HL-60 (cell line): ENCODE results near the gene EPN2.

Source experiments
- DNase-seq, 2 experiments: peaks; one replicate each; pipeline ENCODE4 v3.0.0-alpha.2; 2010 to 2020; ENCODE audit warnings: low read depth in 1 of 2, low spot score in 1 of 2
- H3K27ac ChIP-seq: fragments of 250-450 bp; sonication (Bioruptor Pico); replicated peaks from 2 replicates; pipeline ENCODE4 v1.5.1; 2020; ENCODE audit warnings: mild to moderate bottlenecking, moderate library complexity
- H3K27me3 ChIP-seq: fragments of 250-450 bp; sonication (Bioruptor Pico); 2 replicates; pipeline ENCODE4 v1.5.1; 2021; ENCODE audit warnings: mild to moderate bottlenecking, moderate library complexity; ENCODE audit not compliant: insufficient read depth, poor library complexity, severe bottlenecking
- H3K4me3 ChIP-seq: replicated peaks from 2 replicates; pipeline ENCODE4 v1.5.1; 2011; ENCODE audit warnings: mild to moderate bottlenecking, control low read depth, low read length; ENCODE audit not compliant: insufficient read depth
- GABPA ChIP-seq: IDR thresholded peaks from 2 replicates; pipeline ENCODE4 v1.6.1; 2012; ENCODE audit warnings: low read depth
- POLR2AphosphoS5 ChIP-seq: IDR thresholded peaks from 2 replicates; pipeline ENCODE4 v1.6.1; 2012; ENCODE audit warnings: low read depth
- SPI1 ChIP-seq: IDR thresholded peaks from 2 replicates; pipeline ENCODE4 v1.6.1; 2012; ENCODE audit warnings: low read depth, mild to moderate bottlenecking, borderline replicate concordance
- TF ChIP-seq, protein P1 (sequence below): IDR thresholded peaks from 2 replicates; pipeline ENCODE4 v1.6.1; 2012; ENCODE audit warnings: low read depth; ENCODE audit not compliant: insufficient replicate concordance
- TF ChIP-seq, protein P2 (sequence below): IDR thresholded peaks from one replicate; pipeline ENCODE4 v1.5.1; 2011; ENCODE audit warnings: low read length, control low read depth, inconsistent platforms; ENCODE audit not compliant: insufficient read depth

EPN2 gene

DNA sequence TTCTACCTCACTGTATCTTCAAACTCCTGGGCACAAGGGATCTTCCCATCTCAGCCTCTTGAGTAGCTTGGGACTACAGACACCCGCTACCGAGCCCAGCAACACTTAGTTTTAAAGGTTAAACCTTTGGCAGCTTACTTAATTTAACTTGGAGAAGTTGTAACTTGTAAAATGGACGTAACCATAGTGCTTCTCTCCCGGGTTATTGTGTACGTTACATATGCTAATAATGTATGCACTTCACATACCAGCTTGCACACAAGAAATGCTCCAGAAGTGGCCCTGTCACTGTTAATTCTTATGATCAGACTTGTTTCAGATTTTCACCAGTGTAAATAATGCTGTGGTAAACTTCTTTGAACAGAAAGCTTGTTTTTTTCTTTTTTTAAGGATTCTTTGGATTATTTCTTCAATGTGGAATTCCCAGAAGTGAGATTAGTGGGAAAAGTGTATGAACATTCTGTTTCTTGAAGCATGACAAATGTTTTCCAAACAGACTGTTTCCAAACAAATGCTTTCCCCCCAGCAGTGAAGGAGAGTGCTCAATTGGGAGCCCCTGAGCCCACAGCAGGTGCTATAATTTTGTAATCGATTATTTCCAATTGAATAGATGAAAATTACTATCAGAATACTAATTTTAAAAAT lies 61.5 kb downstream of the EPN2 start:
- H3K4me3 ChIP-seq = no peak overlapping the region
- no peak for DNase-seq
- H3K27me3 ChIP-seq = no peaks in the 10 kb centered on the region
- no peak overlapping the region for H3K27ac ChIP-seq
- no peak for TF ChIP-seq SPI1
- TF ChIP-seq, protein P1, sequence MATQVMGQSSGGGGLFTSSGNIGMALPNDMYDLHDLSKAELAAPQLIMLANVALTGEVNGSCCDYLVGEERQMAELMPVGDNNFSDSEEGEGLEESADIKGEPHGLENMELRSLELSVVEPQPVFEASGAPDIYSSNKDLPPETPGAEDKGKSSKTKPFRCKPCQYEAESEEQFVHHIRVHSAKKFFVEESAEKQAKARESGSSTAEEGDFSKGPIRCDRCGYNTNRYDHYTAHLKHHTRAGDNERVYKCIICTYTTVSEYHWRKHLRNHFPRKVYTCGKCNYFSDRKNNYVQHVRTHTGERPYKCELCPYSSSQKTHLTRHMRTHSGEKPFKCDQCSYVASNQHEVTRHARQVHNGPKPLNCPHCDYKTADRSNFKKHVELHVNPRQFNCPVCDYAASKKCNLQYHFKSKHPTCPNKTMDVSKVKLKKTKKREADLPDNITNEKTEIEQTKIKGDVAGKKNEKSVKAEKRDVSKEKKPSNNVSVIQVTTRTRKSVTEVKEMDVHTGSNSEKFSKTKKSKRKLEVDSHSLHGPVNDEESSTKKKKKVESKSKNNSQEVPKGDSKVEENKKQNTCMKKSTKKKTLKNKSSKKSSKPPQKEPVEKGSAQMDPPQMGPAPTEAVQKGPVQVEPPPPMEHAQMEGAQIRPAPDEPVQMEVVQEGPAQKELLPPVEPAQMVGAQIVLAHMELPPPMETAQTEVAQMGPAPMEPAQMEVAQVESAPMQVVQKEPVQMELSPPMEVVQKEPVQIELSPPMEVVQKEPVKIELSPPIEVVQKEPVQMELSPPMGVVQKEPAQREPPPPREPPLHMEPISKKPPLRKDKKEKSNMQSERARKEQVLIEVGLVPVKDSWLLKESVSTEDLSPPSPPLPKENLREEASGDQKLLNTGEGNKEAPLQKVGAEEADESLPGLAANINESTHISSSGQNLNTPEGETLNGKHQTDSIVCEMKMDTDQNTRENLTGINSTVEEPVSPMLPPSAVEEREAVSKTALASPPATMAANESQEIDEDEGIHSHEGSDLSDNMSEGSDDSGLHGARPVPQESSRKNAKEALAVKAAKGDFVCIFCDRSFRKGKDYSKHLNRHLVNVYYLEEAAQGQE = no peak
- no peak for TF ChIP-seq POLR2AphosphoS5
- TF ChIP-seq GABPA = no peak
- TF ChIP-seq, protein P2, sequence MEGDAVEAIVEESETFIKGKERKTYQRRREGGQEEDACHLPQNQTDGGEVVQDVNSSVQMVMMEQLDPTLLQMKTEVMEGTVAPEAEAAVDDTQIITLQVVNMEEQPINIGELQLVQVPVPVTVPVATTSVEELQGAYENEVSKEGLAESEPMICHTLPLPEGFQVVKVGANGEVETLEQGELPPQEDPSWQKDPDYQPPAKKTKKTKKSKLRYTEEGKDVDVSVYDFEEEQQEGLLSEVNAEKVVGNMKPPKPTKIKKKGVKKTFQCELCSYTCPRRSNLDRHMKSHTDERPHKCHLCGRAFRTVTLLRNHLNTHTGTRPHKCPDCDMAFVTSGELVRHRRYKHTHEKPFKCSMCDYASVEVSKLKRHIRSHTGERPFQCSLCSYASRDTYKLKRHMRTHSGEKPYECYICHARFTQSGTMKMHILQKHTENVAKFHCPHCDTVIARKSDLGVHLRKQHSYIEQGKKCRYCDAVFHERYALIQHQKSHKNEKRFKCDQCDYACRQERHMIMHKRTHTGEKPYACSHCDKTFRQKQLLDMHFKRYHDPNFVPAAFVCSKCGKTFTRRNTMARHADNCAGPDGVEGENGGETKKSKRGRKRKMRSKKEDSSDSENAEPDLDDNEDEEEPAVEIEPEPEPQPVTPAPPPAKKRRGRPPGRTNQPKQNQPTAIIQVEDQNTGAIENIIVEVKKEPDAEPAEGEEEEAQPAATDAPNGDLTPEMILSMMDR = no peak

DNA sequence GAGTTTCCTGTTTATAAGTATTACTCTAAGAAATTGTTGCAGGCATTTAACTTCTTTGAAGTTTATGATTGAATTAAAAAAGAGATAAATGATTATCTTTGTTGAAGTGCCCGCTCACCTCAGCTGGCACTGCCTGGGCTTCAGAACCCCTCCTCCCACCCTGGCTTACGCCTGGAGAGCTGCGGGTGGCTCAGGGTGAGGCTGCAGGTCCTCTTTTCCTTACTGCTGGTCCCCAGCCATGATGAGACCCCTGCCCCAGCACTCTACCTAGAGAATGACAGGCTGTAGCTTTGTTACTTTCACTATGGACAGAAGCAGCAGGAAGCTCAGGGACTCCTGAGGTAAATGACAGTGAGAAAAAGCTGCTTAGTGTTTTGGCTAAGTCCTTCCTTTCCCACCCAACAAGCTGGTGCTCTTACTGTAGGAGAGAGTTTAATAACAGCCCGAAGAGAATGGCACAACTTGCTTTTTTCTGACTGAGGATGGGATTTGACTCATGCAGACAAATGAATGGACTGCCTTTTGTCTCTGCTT lies 62.1 kb downstream of the EPN2 start:
- H3K27me3 ChIP-seq = no peaks in the 10 kb centered on the region
- no peak for DNase-seq
- no peak overlapping the region for H3K27ac ChIP-seq
- H3K4me3 ChIP-seq = no peak overlapping the region
- TF ChIP-seq, protein P2 = no peak
- no peak for TF ChIP-seq GABPA
- no peak for TF ChIP-seq SPI1
- TF ChIP-seq, protein P1 = no peak
- no peak for TF ChIP-seq POLR2AphosphoS5

DNA sequence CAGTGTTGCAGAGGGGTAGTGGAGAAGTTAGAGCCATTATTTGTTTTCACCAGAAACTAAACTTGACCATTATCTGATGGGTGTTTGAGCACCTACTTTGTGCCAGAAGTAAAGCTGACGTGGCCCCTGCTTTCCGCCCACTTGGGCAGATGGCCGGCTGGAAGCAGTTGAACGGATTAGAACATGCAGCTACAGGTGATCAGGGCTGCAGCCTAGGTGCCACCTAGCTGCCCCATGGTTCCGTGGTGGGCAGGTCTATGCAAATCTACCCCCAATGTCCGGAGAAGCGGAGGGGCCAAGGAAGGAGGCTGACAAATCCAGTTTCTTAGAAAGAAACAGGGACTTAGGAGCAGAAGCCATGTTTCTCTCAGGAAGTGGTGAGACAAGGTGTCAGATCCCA lies 62.7 kb downstream of the EPN2 start:
- TF ChIP-seq POLR2AphosphoS5 (no peak), SPI1 (no peak), GABPA (no peak)
- TF ChIP-seq, protein P2 = no peak
- TF ChIP-seq, protein P1 = no peak
- no peak for DNase-seq
- no peak overlapping the region for H3K4me3 ChIP-seq
- no peak overlapping the region for H3K27ac ChIP-seq
- no peaks in the 10 kb centered on the region for H3K27me3 ChIP-seq
